Measurements from ENCODE around the gene YPEL1.
"Not testable (repeated sequence)": the region's sequence is repeated elsewhere in the genome, so short reads cannot be mapped to it uniquely, and the experiment has no call there.

- TF ChIP-seq NANOG (IDR thresholded peaks at IDR 0.05; ENCODE audit: insufficient read depth, low read depth, low read length, poor library complexity, severe bottlenecking); ZNF274 (IDR thresholded peaks at IDR 0.05; ENCODE audit: borderline replicate concordance, extremely low read depth, low read length); SP2 (IDR thresholded peaks at IDR 0.05; ENCODE audit: low read length); CREB1 (IDR thresholded peaks at IDR 0.05); POLR2A (IDR thresholded peaks at IDR 0.05; ENCODE audit: control extremely low read depth in 1 of 2, low read depth in 2 of 2, low read length in 2 of 2); YY1 (IDR thresholded peaks at IDR 0.05; ENCODE audit: low read depth, low read length); SUZ12 (IDR thresholded peaks at IDR 0.05; ENCODE audit: low read length); RXRA (IDR thresholded peaks at IDR 0.05; ENCODE audit: insufficient read depth, low read depth, low read length); EP300 (IDR thresholded peaks at IDR 0.05; ENCODE audit: borderline replicate concordance in 1 of 2, low read depth in 2 of 2, low read length in 2 of 2): not testable (repeated sequence)
- TF ChIP-seq, protein P1, sequence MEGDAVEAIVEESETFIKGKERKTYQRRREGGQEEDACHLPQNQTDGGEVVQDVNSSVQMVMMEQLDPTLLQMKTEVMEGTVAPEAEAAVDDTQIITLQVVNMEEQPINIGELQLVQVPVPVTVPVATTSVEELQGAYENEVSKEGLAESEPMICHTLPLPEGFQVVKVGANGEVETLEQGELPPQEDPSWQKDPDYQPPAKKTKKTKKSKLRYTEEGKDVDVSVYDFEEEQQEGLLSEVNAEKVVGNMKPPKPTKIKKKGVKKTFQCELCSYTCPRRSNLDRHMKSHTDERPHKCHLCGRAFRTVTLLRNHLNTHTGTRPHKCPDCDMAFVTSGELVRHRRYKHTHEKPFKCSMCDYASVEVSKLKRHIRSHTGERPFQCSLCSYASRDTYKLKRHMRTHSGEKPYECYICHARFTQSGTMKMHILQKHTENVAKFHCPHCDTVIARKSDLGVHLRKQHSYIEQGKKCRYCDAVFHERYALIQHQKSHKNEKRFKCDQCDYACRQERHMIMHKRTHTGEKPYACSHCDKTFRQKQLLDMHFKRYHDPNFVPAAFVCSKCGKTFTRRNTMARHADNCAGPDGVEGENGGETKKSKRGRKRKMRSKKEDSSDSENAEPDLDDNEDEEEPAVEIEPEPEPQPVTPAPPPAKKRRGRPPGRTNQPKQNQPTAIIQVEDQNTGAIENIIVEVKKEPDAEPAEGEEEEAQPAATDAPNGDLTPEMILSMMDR (IDR thresholded peaks at IDR 0.05; ENCODE audit: control extremely low read depth in 1 of 3, insufficient read depth in 1 of 3, low read depth in 1 of 3, low read length in 3 of 3) = not testable (repeated sequence)
These were observed 15.3 kb downstream of the YPEL1 start for GRCh38 chr22:21720191-21720859.

Measured in H1 (cell line).